Muscle layer of duodenum (tissue), 2 donors: Measurements from ENCODE around the gene CADPS2.

Experiments used
- H3K27ac ChIP-seq: one replicate; pipeline ENCODE4 v1.7.0; 2013; ENCODE audit warnings: mild to moderate bottlenecking, low read length
- H3K27me3 ChIP-seq: one replicate; pipeline ENCODE4 v1.7.0; 2013; ENCODE audit warnings: low read depth, mild to moderate bottlenecking, control low read depth, low read length
- H3K36me3 ChIP-seq, 2 donors: one replicate each; pipeline ENCODE4 v1.7.0; 2013; ENCODE audit warnings: low read length in 2 of 2, control low read depth in 1 of 2, mild to moderate bottlenecking in 1 of 2; ENCODE audit not compliant: insufficient read depth in 2 of 2, control insufficient read depth in 1 of 2
- H3K4me1 ChIP-seq, 2 donors: one replicate each; pipeline ENCODE4 v1.7.0; 2013; ENCODE audit warnings: low read length in 2 of 2, mild to moderate bottlenecking in 2 of 2, control low read depth in 1 of 2, moderate library complexity in 1 of 2; ENCODE audit not compliant: insufficient read depth in 2 of 2, control insufficient read depth in 1 of 2
- H3K4me3 ChIP-seq, 2 donors: one replicate each; pipeline ENCODE4 v1.7.0; 2013; ENCODE audit warnings: low read length in 2 of 2, low read depth in 1 of 2, mild to moderate bottlenecking in 1 of 2
- H3K9me3 ChIP-seq, 2 donors: one replicate each; pipeline ENCODE4 v1.7.0; 2013; ENCODE audit warnings: low read length in 2 of 2, control low read depth in 1 of 2, mild to moderate bottlenecking in 1 of 2; ENCODE audit not compliant: control insufficient read depth in 1 of 2
- donor health status: healthy.

CADPS2 gene

GRCh38 chr7:122553761-122554160 is 332.5 kb downstream of the CADPS2 start:
- H3K4me1 ChIP-seq, result peaks cover 0 to 11% of the 10 kb centered on the region in 2 donors
- no peaks in the 10 kb centered on the region for H3K27me3 ChIP-seq
- H3K4me3 ChIP-seq, result no peak overlapping the region
- H3K9me3 ChIP-seq, result no peaks in the 10 kb centered on the region
- no peak overlapping the region for H3K27ac ChIP-seq
- no peaks in the 10 kb centered on the region for H3K36me3 ChIP-seq

- H3K27ac ChIP-seq, result no peak overlapping the region
- H3K27me3 ChIP-seq, result no peaks in the 10 kb centered on the region
- no peak overlapping the region for H3K4me3 ChIP-seq
- H3K4me1 ChIP-seq, result peaks cover 0 to 11% of the 10 kb centered on the region in 2 donors
- H3K9me3 ChIP-seq, result no peaks in the 10 kb centered on the region
- H3K36me3 ChIP-seq, result no peaks in the 10 kb centered on the region
Measured at GRCh38 chr7:122552769-122553168, 333.5 kb downstream of the CADPS2 start.

- Histone ChIP-seq H3K4me1 (no peaks in the 10 kb centered on the region), H3K4me3 (no peak overlapping the region), H3K27ac (no peak overlapping the region), H3K36me3 (no peaks in the 10 kb centered on the region), H3K27me3 (no peaks in the 10 kb centered on the region), H3K9me3 (no peaks in the 10 kb centered on the region)
Measured at GRCh38 chr7:122550545-122550944, 335.7 kb downstream of the CADPS2 start.

- no peaks in the 10 kb centered on the region for H3K36me3 ChIP-seq
- no peak overlapping the region for H3K27ac ChIP-seq
- no peaks in the 10 kb centered on the region for H3K4me1 ChIP-seq
- H3K9me3 ChIP-seq, result no peaks in the 10 kb centered on the region
- no peak overlapping the region for H3K4me3 ChIP-seq
- H3K27me3 ChIP-seq, result no peaks in the 10 kb centered on the region
Measured at GRCh38 chr7:122549578-122549977, 336.7 kb downstream of the CADPS2 start.

GRCh38 chr7:122546496-122546895 is 339.8 kb downstream of the CADPS2 start:
- H3K4me3 ChIP-seq, result no peak overlapping the region
- H3K27ac ChIP-seq, result no peak overlapping the region
- H3K36me3 ChIP-seq, result no peaks in the 10 kb centered on the region

GRCh38 chr7:122544463-122544862 is 341.8 kb downstream of the CADPS2 start:
- no peaks in the 10 kb centered on the region for H3K36me3 ChIP-seq
- no peak overlapping the region for H3K27ac ChIP-seq
- H3K9me3 ChIP-seq, result no peaks in the 10 kb centered on the region
- no peaks in the 10 kb centered on the region for H3K27me3 ChIP-seq
- H3K4me1 ChIP-seq, result no peaks in the 10 kb centered on the region
- H3K4me3 ChIP-seq, result no peak overlapping the region

More at GRCh38 chr7:122546496-122546895, 339.8 kb downstream of the CADPS2 start:
- Histone ChIP-seq H3K9me3 (no peaks in the 10 kb centered on the region), H3K4me1 (no peaks in the 10 kb centered on the region), H3K27me3 (no peaks in the 10 kb centered on the region)

- no peak overlapping the region for H3K27ac ChIP-seq
Measured at GRCh38 chr7:122543891-122544290, 342.4 kb downstream of the CADPS2 start.

GRCh38 chr7:122543166-122543565 is 343.1 kb downstream of the CADPS2 start:
- Histone ChIP-seq H3K4me1 (no peaks in the 10 kb centered on the region), H3K27ac (no peak overlapping the region), H3K4me3 (no peak overlapping the region), H3K27me3 (no peaks in the 10 kb centered on the region), H3K9me3 (no peaks in the 10 kb centered on the region), H3K36me3 (no peaks in the 10 kb centered on the region)

More at GRCh38 chr7:122543891-122544290, 342.4 kb downstream of the CADPS2 start:
- Histone ChIP-seq H3K4me3 (no peak overlapping the region), H3K27me3 (no peaks in the 10 kb centered on the region), H3K4me1 (no peaks in the 10 kb centered on the region), H3K36me3 (no peaks in the 10 kb centered on the region), H3K9me3 (no peaks in the 10 kb centered on the region)

- Histone ChIP-seq H3K27ac (no peak overlapping the region), H3K4me1 (no peaks in the 10 kb centered on the region), H3K36me3 (no peaks in the 10 kb centered on the region), H3K4me3 (no peak overlapping the region), H3K27me3 (no peaks in the 10 kb centered on the region), H3K9me3 (no peaks in the 10 kb centered on the region)
Measured at GRCh38 chr7:122535086-122535485, 351.2 kb downstream of the CADPS2 start.

GRCh38 chr7:122532406-122533269 is 353.6 kb downstream of the CADPS2 start:
- H3K4me1 ChIP-seq, result no peaks in the 10 kb centered on the region
- H3K36me3 ChIP-seq, result no peaks in the 10 kb centered on the region
- no peaks in the 10 kb centered on the region for H3K27me3 ChIP-seq
- H3K9me3 ChIP-seq, result no peaks in the 10 kb centered on the region
- H3K4me3 ChIP-seq, result no peak overlapping the region
- H3K27ac ChIP-seq, result no peak overlapping the region

GRCh38 chr7:122528879-122529481 is 357.3 kb downstream of the CADPS2 start:
- Histone ChIP-seq H3K9me3 (no peaks in the 10 kb centered on the region), H3K4me1 (no peaks in the 10 kb centered on the region), H3K4me3 (no peak overlapping the region), H3K36me3 (no peaks in the 10 kb centered on the region), H3K27ac (no peak overlapping the region), H3K27me3 (no peaks in the 10 kb centered on the region)
